HL-60 (cell line): ENCODE measurements around the gene COBL.
A peak's percentile ranks its signal among the peaks of the same experiment; 100 is the strongest.

Experiments used
- DNase-seq, 2 experiments: peaks; one replicate each; pipeline ENCODE4 v3.0.0-alpha.2; 2010 to 2020; ENCODE audit warnings: low read depth in 1 of 2, low spot score in 1 of 2
- H3K27ac ChIP-seq: fragments of 250-450 bp; sonication (Bioruptor Pico); replicated peaks from 2 replicates; pipeline ENCODE4 v1.5.1; 2020; ENCODE audit warnings: mild to moderate bottlenecking, moderate library complexity
- H3K27me3 ChIP-seq: fragments of 250-450 bp; sonication (Bioruptor Pico); 2 replicates; pipeline ENCODE4 v1.5.1; 2021; ENCODE audit warnings: mild to moderate bottlenecking, moderate library complexity; ENCODE audit not compliant: insufficient read depth, poor library complexity, severe bottlenecking
- H3K4me3 ChIP-seq: replicated peaks from 2 replicates; pipeline ENCODE4 v1.5.1; 2011; ENCODE audit warnings: mild to moderate bottlenecking, control low read depth, low read length; ENCODE audit not compliant: insufficient read depth
- GABPA ChIP-seq: IDR thresholded peaks from 2 replicates; pipeline ENCODE4 v1.6.1; 2012; ENCODE audit warnings: low read depth
- POLR2AphosphoS5 ChIP-seq: IDR thresholded peaks from 2 replicates; pipeline ENCODE4 v1.6.1; 2012; ENCODE audit warnings: low read depth
- SPI1 ChIP-seq: IDR thresholded peaks from 2 replicates; pipeline ENCODE4 v1.6.1; 2012; ENCODE audit warnings: low read depth, mild to moderate bottlenecking, borderline replicate concordance
- TF ChIP-seq, protein P1 (sequence below): IDR thresholded peaks from one replicate; pipeline ENCODE4 v1.5.1; 2011; ENCODE audit warnings: low read length, control low read depth, inconsistent platforms; ENCODE audit not compliant: insufficient read depth
- TF ChIP-seq, protein P2 (sequence below): IDR thresholded peaks from 2 replicates; pipeline ENCODE4 v1.6.1; 2012; ENCODE audit warnings: low read depth; ENCODE audit not compliant: insufficient replicate concordance

COBL gene

GRCh38 chr7:51158211-51158610 is 158.4 kb downstream of the COBL start:
- H3K27me3 ChIP-seq, result no peaks in the 10 kb centered on the region
- peak in 1 of 2 experiments; percentile 15 for DNase-seq
- TF ChIP-seq, protein P1, sequence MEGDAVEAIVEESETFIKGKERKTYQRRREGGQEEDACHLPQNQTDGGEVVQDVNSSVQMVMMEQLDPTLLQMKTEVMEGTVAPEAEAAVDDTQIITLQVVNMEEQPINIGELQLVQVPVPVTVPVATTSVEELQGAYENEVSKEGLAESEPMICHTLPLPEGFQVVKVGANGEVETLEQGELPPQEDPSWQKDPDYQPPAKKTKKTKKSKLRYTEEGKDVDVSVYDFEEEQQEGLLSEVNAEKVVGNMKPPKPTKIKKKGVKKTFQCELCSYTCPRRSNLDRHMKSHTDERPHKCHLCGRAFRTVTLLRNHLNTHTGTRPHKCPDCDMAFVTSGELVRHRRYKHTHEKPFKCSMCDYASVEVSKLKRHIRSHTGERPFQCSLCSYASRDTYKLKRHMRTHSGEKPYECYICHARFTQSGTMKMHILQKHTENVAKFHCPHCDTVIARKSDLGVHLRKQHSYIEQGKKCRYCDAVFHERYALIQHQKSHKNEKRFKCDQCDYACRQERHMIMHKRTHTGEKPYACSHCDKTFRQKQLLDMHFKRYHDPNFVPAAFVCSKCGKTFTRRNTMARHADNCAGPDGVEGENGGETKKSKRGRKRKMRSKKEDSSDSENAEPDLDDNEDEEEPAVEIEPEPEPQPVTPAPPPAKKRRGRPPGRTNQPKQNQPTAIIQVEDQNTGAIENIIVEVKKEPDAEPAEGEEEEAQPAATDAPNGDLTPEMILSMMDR, result no peak
- TF ChIP-seq, protein P2, sequence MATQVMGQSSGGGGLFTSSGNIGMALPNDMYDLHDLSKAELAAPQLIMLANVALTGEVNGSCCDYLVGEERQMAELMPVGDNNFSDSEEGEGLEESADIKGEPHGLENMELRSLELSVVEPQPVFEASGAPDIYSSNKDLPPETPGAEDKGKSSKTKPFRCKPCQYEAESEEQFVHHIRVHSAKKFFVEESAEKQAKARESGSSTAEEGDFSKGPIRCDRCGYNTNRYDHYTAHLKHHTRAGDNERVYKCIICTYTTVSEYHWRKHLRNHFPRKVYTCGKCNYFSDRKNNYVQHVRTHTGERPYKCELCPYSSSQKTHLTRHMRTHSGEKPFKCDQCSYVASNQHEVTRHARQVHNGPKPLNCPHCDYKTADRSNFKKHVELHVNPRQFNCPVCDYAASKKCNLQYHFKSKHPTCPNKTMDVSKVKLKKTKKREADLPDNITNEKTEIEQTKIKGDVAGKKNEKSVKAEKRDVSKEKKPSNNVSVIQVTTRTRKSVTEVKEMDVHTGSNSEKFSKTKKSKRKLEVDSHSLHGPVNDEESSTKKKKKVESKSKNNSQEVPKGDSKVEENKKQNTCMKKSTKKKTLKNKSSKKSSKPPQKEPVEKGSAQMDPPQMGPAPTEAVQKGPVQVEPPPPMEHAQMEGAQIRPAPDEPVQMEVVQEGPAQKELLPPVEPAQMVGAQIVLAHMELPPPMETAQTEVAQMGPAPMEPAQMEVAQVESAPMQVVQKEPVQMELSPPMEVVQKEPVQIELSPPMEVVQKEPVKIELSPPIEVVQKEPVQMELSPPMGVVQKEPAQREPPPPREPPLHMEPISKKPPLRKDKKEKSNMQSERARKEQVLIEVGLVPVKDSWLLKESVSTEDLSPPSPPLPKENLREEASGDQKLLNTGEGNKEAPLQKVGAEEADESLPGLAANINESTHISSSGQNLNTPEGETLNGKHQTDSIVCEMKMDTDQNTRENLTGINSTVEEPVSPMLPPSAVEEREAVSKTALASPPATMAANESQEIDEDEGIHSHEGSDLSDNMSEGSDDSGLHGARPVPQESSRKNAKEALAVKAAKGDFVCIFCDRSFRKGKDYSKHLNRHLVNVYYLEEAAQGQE, result no peak
- TF ChIP-seq SPI1, result no peak
- TF ChIP-seq GABPA, result no peak
- no peak for TF ChIP-seq POLR2AphosphoS5
- no peak overlapping the region for H3K27ac ChIP-seq
- H3K4me3 ChIP-seq, result no peak overlapping the region

- Histone ChIP-seq H3K27ac (no peak overlapping the region), H3K27me3 (no peaks in the 10 kb centered on the region), H3K4me3 (no peak overlapping the region)
- TF ChIP-seq, protein P1, result no peak
- TF ChIP-seq, protein P2, result no peak
- TF ChIP-seq SPI1 (no peak), POLR2AphosphoS5 (no peak), GABPA (no peak)
- DNase-seq, result no peak
These were observed 162.4 kb downstream of the COBL start for GRCh38 chr7:51154201-51154600.

- H3K27me3 ChIP-seq, result no peaks in the 10 kb centered on the region
- no peak overlapping the region for H3K4me3 ChIP-seq
- TF ChIP-seq POLR2AphosphoS5, result no peak
- TF ChIP-seq, protein P2, result no peak
- TF ChIP-seq, protein P1, result no peak
- TF ChIP-seq GABPA, result no peak
- TF ChIP-seq SPI1, result no peak
- no peak for DNase-seq
- H3K27ac ChIP-seq, result no peak overlapping the region
These were observed 163.9 kb downstream of the COBL start for GRCh38 chr7:51152706-51153200.
